Left colon (tissue), 2 donors: ENCODE data around the gene PPP2R3B. TPM values are rescaled to one million over a fixed set of nuclear protein-coding genes. Genes with fewer than 3 reads are reported as not detected.
A peak's percentile ranks its signal among the peaks of the same experiment; 100 is the strongest.
"Not testable (repeated sequence)": the region's sequence is repeated elsewhere in the genome, so short reads cannot be mapped to it uniquely, and the experiment has no call there.

Experiments used
- ATAC-seq: fragments of 200-7000 bp; cut with Tn5 transposase; one replicate; pipeline ENCODE4 v1.9.1; 2020; ENCODE audit warnings: mild to moderate bottlenecking, moderate library complexity
- DNase-seq, 2 donors: peaks; one replicate each; pipeline ENCODE4 v3.0.0-alpha.2; 2020
- intact Hi-C, 2 donors: fragments of 100-400 bp; cut with DNase I in 1 of 2; cut with micrococcal nuclease in 1 of 2; formaldehyde crosslinking; loops; one replicate each; pipeline versions ENCODE4 v1.11.2 to v1.14.0; 2022; cut with DNase I, micrococcal nuclease
- total RNA-seq, 2 donors: library from RNA; stranded (reverse); fragmentation: NEBNext Ultra II Directional; extraction: Animal tissue kit (Norgen Biotek cat#: 25700); gene quantifications; one replicate each; pipeline ENCODE4 v1.2.1, GENCODE V29; 2021
- donor health status: DM: no; HTN: no; CAD: no.
- donor health status: DM: yes; HTN: yes; CAD: no.

PPP2R3B gene
- total RNA-seq, 2 donors from 2014 or later: 10.8 to 11.3 TPM

GRCh38 chrX:413322-414201, 26.9 kb upstream of the PPP2R3B start:
- ATAC-seq: no peak
- intact Hi-C loops: no loop called here
- DNase-seq: no peak

GRCh38 chrX:410296-410695, 23.6 kb upstream of the PPP2R3B start:
- intact Hi-C loops: no loop called here
- DNase-seq (no peak), ATAC-seq (no peak)

GRCh38 chrX:405149-405548, 18.4 kb upstream of the PPP2R3B start:
- intact Hi-C loops: no loop called here

GRCh38 chrX:404656-405055, 17.9 kb upstream of the PPP2R3B start:
- DNase-seq: no peak
- intact Hi-C loops: no loop called here

More at GRCh38 chrX:405149-405548, 18.4 kb upstream of the PPP2R3B start:
- DNase-seq (no peak), ATAC-seq (no peak)

GRCh38 chrX:402857-403256, 16.1 kb upstream of the PPP2R3B start:
- intact Hi-C loops: no loop called here
- no peak for ATAC-seq
- no peak for DNase-seq

More at GRCh38 chrX:404656-405055, 17.9 kb upstream of the PPP2R3B start:
- ATAC-seq: peak; percentile 39

GRCh38 chrX:400258-400657, 13.6 kb upstream of the PPP2R3B start:
- no peak for DNase-seq
- intact Hi-C loops: no loop called here
- ATAC-seq: no peak

- DNase-seq (no peak), ATAC-seq (no peak)
- intact Hi-C loops: no loop called here
Observed at GRCh38 chrX:397575-397974, 10.9 kb upstream of the PPP2R3B start.

GRCh38 chrX:394830-395229, 8.1 kb upstream of the PPP2R3B start:
- intact Hi-C loops: no loop called here
- ATAC-seq: no peak

GRCh38 chrX:392575-392846, 5.8 kb upstream of the PPP2R3B start:
- DNase-seq (no peak), ATAC-seq (no peak)
- intact Hi-C loops: no loop called here

More at GRCh38 chrX:394830-395229, 8.1 kb upstream of the PPP2R3B start:
- no peak for DNase-seq

GRCh38 chrX:391717-392574, 5.2 kb upstream of the PPP2R3B start:
- intact Hi-C loops: no loop called here
- DNase-seq: no peak
- no peak for ATAC-seq

- intact Hi-C loops: no loop called here
- no peak for DNase-seq
- no peak for ATAC-seq
Observed at GRCh38 chrX:390459-390858, 3.8 kb upstream of the PPP2R3B start.

- intact Hi-C loops: no loop called here
- DNase-seq: no peak
- ATAC-seq: no peak
Observed at GRCh38 chrX:389021-389441, 2.3 kb upstream of the PPP2R3B start.

- ATAC-seq (peak; percentile 20), DNase-seq (peak in 1 of 2 donors; percentile 57)
- intact Hi-C loops: no loop called here
Observed at GRCh38 chrX:387729-388128, 1.0 kb upstream of the PPP2R3B start.

- intact Hi-C loops: no loop called here
- ATAC-seq (no peak), DNase-seq (peak in 1 of 2 donors; percentile 32)
Observed at GRCh38 chrX:386239-386767, 404 bp downstream of the PPP2R3B start.

- ATAC-seq, DNase-seq, intact Hi-C loops: not testable (repeated sequence)
Observed at GRCh38 chrX:385736-386135, 971 bp downstream of the PPP2R3B start.

GRCh38 chrX:384861-385260, 1.8 kb downstream of the PPP2R3B start:
- ATAC-seq (no peak), DNase-seq (no peak)
- intact Hi-C loops: no loop called here

- no peak for ATAC-seq
- no peak for DNase-seq
- intact Hi-C loops: no loop called here
Observed at GRCh38 chrX:378443-378842, 8.3 kb downstream of the PPP2R3B start.

GRCh38 chrX:376206-376605, 10.5 kb downstream of the PPP2R3B start:
- intact Hi-C loops: not testable (repeated sequence)

GRCh38 chrX:375181-376036, 11.3 kb downstream of the PPP2R3B start:
- intact Hi-C loops: no loop called here
- ATAC-seq (peak; percentile 43), DNase-seq (no peak)

More at GRCh38 chrX:376206-376605, 10.5 kb downstream of the PPP2R3B start:
- not testable (repeated sequence) for DNase-seq, ATAC-seq
